ENCODE results near the gene DCTN4. TPM values are rescaled to one million over a fixed set of nuclear protein-coding genes. Genes with fewer than 3 reads are reported as not detected.

DCTN4 gene
- total and polyA plus RNA-seq, 9 of the 15 experiments (the other 6 are each of a cell fraction or from before 2014, with no cell fraction given): 20.4 to 64.9 (median 49.9) TPM

GRCh38 chr5:150758531-150759333 is at the start of gene DCTN4 (continued):
- TF ChIP-seq JUND (IDR thresholded peaks at IDR 0.05; ENCODE audit: borderline replicate concordance, low read depth, low read length) (peak; percentile 75), JUND (tag; IDR thresholded peaks at IDR 0.05; ENCODE audit: borderline replicate concordance, low read depth, low read length) (peak; percentile 78; the same call in 2 of the 3 replicates), SMAD4 (CRISPR knock-in tag; conservative IDR thresholded peaks at IDR 0.05) (peak; percentile 71), HMBOX1 (IDR thresholded peaks at IDR 0.05) (no peak), LCOR (CRISPR knock-in tag; IDR thresholded peaks at IDR 0.05) (peak; percentile 82; the same call in 1 of the 2 replicates), ZNF239 (CRISPR knock-in tag; IDR thresholded peaks at IDR 0.05) (0 out of 2 replicates have a peak, but pooled peaks have one; percentile 19), CHD4 (IDR thresholded peaks at IDR 0.05; ENCODE audit: insufficient read depth, insufficient replicate concordance, low read depth, low read length, poor library complexity, severe bottlenecking) (no peak), CEBPG (CRISPR knock-in tag; IDR thresholded peaks at IDR 0.05) (no peak), CEBPG (tag; conservative IDR thresholded peaks at IDR 0.05 in 1 of 2, IDR thresholded peaks at IDR 0.05 in 1 of 2) (no peak)
